Measurements from ENCODE around the gene OTOGL.
"Not testable (repeated sequence)": the region's sequence is repeated elsewhere in the genome, so short reads cannot be mapped to it uniquely, and the experiment has no call there.

OTOGL gene

DNA sequence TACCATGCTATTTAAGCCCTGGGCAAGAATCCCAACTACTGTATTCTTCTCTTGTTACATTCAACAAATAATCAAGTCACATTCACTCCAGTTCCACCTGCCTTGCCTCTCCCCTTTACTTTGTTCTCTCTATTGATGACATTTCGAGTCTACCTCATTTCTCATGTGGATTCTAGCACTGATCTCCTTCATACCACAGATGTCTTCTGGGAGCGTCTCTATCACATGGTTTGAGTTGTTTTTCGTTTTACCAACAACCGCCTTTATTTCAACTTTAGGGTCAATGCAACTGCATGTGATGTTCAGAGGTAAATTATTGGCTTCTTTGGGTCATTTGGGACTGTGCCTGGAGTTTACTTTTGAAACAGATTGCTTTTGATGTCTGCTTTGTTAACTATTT lies 40.7 kb downstream of the OTOGL start (continued):
- TF ChIP-seq PATZ1 (CRISPR knock-in tag; IDR thresholded peaks at IDR 0.05; ENCODE audit: borderline replicate concordance) (no peak), TOX (CRISPR knock-in tag; IDR thresholded peaks at IDR 0.05; ENCODE audit: borderline replicate concordance) (no peak), ZC3H10 (CRISPR knock-in tag; IDR thresholded peaks at IDR 0.05) (no peak), BACH2 (CRISPR knock-in tag; IDR thresholded peaks at IDR 0.05; ENCODE audit: borderline replicate concordance) (no peak), ESRRG (CRISPR knock-in tag; IDR thresholded peaks at IDR 0.05) (no peak), ZFP30 (CRISPR knock-in tag; IDR thresholded peaks at IDR 0.05) (no peak), CSDC2 (CRISPR knock-in tag; IDR thresholded peaks at IDR 0.05) (no peak), SNAI2 (CRISPR knock-in tag; IDR thresholded peaks at IDR 0.05) (no peak), ZNF70 (CRISPR knock-in tag; IDR thresholded peaks at IDR 0.05) (no peak), ISL1 (CRISPR knock-in tag; IDR thresholded peaks at IDR 0.05) (no peak), OSR1 (CRISPR knock-in tag; IDR thresholded peaks at IDR 0.05) (no peak), PPARA (CRISPR knock-in tag; IDR thresholded peaks at IDR 0.05; ENCODE audit: borderline replicate concordance) (no peak)

GRCh38 chr12:80142640-80143039 lies 43.3 kb downstream of the OTOGL start:
- TF ChIP-seq ISL1 (CRISPR knock-in tag; IDR thresholded peaks at IDR 0.05): no peak
- TF ChIP-seq TCF4 (CRISPR knock-in tag; IDR thresholded peaks at IDR 0.05; ENCODE audit: borderline replicate concordance): no peak
- no peak for TF ChIP-seq ZNF8 (CRISPR knock-in tag; IDR thresholded peaks at IDR 0.05)
- TF ChIP-seq, protein P1, sequence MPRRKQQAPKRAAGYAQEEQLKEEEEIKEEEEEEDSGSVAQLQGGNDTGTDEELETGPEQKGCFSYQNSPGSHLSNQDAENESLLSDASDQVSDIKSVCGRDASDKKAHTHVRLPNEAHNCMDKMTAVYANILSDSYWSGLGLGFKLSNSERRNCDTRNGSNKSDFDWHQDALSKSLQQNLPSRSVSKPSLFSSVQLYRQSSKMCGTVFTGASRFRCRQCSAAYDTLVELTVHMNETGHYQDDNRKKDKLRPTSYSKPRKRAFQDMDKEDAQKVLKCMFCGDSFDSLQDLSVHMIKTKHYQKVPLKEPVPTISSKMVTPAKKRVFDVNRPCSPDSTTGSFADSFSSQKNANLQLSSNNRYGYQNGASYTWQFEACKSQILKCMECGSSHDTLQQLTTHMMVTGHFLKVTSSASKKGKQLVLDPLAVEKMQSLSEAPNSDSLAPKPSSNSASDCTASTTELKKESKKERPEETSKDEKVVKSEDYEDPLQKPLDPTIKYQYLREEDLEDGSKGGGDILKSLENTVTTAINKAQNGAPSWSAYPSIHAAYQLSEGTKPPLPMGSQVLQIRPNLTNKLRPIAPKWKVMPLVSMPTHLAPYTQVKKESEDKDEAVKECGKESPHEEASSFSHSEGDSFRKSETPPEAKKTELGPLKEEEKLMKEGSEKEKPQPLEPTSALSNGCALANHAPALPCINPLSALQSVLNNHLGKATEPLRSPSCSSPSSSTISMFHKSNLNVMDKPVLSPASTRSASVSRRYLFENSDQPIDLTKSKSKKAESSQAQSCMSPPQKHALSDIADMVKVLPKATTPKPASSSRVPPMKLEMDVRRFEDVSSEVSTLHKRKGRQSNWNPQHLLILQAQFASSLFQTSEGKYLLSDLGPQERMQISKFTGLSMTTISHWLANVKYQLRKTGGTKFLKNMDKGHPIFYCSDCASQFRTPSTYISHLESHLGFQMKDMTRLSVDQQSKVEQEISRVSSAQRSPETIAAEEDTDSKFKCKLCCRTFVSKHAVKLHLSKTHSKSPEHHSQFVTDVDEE (CRISPR knock-in tag; IDR thresholded peaks at IDR 0.05): no peak
- TF ChIP-seq ZC3H10 (CRISPR knock-in tag; IDR thresholded peaks at IDR 0.05): no peak
- TF ChIP-seq SNAI2 (CRISPR knock-in tag; IDR thresholded peaks at IDR 0.05): no peak
- no peak for TF ChIP-seq CSDC2 (CRISPR knock-in tag; IDR thresholded peaks at IDR 0.05)
- no peak for TF ChIP-seq ZFP30 (CRISPR knock-in tag; IDR thresholded peaks at IDR 0.05)
- no peak for TF ChIP-seq GLIS3 (CRISPR knock-in tag; IDR thresholded peaks at IDR 0.05)
- no peak for ATAC-seq

DNA sequence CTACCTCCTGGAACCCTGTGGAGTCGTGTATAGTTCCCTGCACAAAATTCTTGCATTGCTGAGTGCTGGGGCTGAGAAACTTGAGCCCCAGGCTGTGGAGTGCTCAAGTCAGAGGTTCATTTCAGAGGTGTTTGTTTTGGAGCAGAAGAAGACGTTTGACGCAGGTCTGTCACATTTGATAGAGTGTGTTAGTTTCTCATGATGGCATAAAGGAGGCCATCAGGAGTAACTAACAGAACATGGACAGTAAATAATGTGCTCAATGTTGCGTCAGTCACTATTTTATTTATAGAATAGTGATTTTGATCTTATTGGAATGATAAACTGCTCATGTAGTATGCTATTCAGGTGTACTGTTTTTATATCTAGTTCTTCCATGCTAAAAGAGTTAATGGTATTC lies 44.2 kb downstream of the OTOGL start:
- TF ChIP-seq ZC3H10 (CRISPR knock-in tag; IDR thresholded peaks at IDR 0.05) (no peak), ESRRG (CRISPR knock-in tag; IDR thresholded peaks at IDR 0.05) (no peak), GLIS3 (CRISPR knock-in tag; IDR thresholded peaks at IDR 0.05) (no peak), SNAI2 (CRISPR knock-in tag; IDR thresholded peaks at IDR 0.05) (no peak), TOX (CRISPR knock-in tag; IDR thresholded peaks at IDR 0.05; ENCODE audit: borderline replicate concordance) (no peak)
- ATAC-seq: no peak

GRCh38 chr12:80149547-80150313 lies 50.4 kb downstream of the OTOGL start:
- not testable (repeated sequence) for ATAC-seq

- no peak for ATAC-seq
- TF ChIP-seq ZNF70 (CRISPR knock-in tag; IDR thresholded peaks at IDR 0.05): no peak
- no peak for TF ChIP-seq ISL1 (CRISPR knock-in tag; IDR thresholded peaks at IDR 0.05)
- no peak for TF ChIP-seq ARNTL (CRISPR knock-in tag; IDR thresholded peaks at IDR 0.05; ENCODE audit: borderline replicate concordance, low read depth)
- no peak for TF ChIP-seq PPARA (CRISPR knock-in tag; IDR thresholded peaks at IDR 0.05; ENCODE audit: borderline replicate concordance)
- no peak for TF ChIP-seq PATZ1 (CRISPR knock-in tag; IDR thresholded peaks at IDR 0.05; ENCODE audit: borderline replicate concordance)
- TF ChIP-seq ZFP3 (CRISPR knock-in tag; IDR thresholded peaks at IDR 0.05): no peak
- TF ChIP-seq CSDC2 (CRISPR knock-in tag; IDR thresholded peaks at IDR 0.05): no peak
- TF ChIP-seq BACH2 (CRISPR knock-in tag; IDR thresholded peaks at IDR 0.05; ENCODE audit: borderline replicate concordance): no peak
- TF ChIP-seq TOX (CRISPR knock-in tag; IDR thresholded peaks at IDR 0.05; ENCODE audit: borderline replicate concordance): no peak
- TF ChIP-seq, protein P2, sequence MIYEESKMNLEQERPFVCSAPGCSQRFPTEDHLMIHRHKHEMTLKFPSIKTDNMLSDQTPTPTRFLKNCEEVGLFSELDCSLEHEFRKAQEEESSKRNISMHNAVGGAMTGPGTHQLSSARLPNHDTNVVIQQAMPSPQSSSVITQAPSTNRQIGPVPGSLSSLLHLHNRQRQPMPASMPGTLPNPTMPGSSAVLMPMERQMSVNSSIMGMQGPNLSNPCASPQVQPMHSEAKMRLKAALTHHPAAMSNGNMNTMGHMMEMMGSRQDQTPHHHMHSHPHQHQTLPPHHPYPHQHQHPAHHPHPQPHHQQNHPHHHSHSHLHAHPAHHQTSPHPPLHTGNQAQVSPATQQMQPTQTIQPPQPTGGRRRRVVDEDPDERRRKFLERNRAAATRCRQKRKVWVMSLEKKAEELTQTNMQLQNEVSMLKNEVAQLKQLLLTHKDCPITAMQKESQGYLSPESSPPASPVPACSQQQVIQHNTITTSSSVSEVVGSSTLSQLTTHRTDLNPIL (CRISPR knock-in tag; IDR thresholded peaks at IDR 0.05; ENCODE audit: low read depth): no peak
- TF ChIP-seq ZNF8 (CRISPR knock-in tag; IDR thresholded peaks at IDR 0.05): no peak
- no peak for TF ChIP-seq SNAI2 (CRISPR knock-in tag; IDR thresholded peaks at IDR 0.05)
- no peak for TF ChIP-seq OSR1 (CRISPR knock-in tag; IDR thresholded peaks at IDR 0.05)
- TF ChIP-seq ZNF565 (CRISPR knock-in tag; conservative IDR thresholded peaks at IDR 0.05; ENCODE audit: low read depth): no peak
- no peak for TF ChIP-seq POU6F1 (CRISPR knock-in tag; IDR thresholded peaks at IDR 0.05; ENCODE audit: borderline replicate concordance, low read depth)
- TF ChIP-seq ESRRG (CRISPR knock-in tag; IDR thresholded peaks at IDR 0.05): no peak
- TF ChIP-seq ZFP30 (CRISPR knock-in tag; IDR thresholded peaks at IDR 0.05): no peak
- no peak for TF ChIP-seq TCF4 (CRISPR knock-in tag; IDR thresholded peaks at IDR 0.05; ENCODE audit: borderline replicate concordance)
- TF ChIP-seq GLIS3 (CRISPR knock-in tag; IDR thresholded peaks at IDR 0.05): no peak
Measured at GRCh38 chr12:80151131-80151530, 51.8 kb downstream of the OTOGL start.
